GM12874 (cell line): Measurements from ENCODE around the gene IQCK.

ENCODE experiments used
- TF ChIP-seq, protein P1 (sequence below): IDR thresholded peaks from 2 replicates; pipeline ENCODE4 v1.5.1; 2011; ENCODE audit warnings: low read depth, mild to moderate bottlenecking, control low read depth, low read length, moderate library complexity; ENCODE audit not compliant: insufficient read depth

IQCK gene

DNA sequence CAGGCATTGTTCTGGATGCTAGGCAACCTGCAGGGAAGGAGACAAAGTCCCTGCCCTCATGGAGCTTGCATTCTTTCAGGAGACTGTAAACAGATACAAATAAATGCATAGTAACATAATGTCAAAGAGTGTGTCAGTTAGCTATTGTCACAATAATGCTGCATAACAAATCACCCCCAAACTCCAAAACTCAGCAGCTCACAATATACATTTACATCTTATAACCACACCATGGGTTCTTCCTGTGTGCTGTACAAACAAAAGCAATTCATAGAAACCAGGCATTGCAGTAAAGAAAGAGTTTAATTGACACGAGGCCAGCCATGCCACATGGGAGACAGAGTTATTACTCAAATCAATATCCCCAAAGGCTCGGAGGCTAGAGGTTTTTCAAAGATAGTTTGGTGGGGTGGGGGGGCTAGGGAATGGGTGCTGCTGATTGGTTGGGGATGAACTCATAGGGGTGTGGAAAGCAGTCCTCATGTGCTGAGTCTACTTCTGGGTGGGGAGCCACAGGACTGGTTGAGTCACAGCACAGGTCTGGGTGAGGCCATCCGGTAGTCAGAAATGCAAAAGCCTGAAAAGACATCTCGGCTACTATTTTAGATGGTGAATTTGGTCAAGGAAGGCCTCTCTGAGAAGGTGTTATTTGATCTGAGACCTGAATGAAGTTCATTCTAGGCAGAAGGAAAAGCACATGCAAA, 87.5 kb downstream of the IQCK start:
- TF ChIP-seq, protein P1, sequence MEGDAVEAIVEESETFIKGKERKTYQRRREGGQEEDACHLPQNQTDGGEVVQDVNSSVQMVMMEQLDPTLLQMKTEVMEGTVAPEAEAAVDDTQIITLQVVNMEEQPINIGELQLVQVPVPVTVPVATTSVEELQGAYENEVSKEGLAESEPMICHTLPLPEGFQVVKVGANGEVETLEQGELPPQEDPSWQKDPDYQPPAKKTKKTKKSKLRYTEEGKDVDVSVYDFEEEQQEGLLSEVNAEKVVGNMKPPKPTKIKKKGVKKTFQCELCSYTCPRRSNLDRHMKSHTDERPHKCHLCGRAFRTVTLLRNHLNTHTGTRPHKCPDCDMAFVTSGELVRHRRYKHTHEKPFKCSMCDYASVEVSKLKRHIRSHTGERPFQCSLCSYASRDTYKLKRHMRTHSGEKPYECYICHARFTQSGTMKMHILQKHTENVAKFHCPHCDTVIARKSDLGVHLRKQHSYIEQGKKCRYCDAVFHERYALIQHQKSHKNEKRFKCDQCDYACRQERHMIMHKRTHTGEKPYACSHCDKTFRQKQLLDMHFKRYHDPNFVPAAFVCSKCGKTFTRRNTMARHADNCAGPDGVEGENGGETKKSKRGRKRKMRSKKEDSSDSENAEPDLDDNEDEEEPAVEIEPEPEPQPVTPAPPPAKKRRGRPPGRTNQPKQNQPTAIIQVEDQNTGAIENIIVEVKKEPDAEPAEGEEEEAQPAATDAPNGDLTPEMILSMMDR, result no peak

DNA sequence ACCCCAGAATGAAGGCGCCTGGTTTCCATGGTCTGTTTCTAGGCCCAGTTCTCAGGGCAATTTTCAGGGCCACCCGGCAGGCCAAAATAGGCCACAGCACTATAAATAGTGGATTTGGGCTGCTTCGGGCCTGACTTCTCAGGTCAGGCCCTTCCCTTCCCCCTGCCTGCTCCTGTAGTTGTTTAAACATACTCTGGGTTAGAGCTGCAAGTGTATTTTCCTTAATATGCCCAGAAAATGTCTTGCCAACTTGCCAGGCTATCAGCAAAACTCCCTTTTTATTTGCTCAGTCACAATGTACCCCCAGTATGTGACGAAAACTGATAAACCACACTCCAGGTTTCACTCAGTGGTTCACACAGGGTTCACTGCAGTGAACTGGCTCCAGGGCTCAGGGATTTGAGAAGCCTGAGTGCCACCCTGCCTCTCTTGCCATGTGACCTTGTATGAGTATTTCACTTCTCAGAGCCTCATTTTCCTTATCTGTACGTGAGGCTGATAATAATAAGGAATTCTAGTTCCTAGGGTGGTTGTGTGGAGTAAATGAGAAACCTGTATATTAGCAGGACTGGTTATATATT, 90.1 kb downstream of the IQCK start:
- TF ChIP-seq, protein P1, result no peak

DNA sequence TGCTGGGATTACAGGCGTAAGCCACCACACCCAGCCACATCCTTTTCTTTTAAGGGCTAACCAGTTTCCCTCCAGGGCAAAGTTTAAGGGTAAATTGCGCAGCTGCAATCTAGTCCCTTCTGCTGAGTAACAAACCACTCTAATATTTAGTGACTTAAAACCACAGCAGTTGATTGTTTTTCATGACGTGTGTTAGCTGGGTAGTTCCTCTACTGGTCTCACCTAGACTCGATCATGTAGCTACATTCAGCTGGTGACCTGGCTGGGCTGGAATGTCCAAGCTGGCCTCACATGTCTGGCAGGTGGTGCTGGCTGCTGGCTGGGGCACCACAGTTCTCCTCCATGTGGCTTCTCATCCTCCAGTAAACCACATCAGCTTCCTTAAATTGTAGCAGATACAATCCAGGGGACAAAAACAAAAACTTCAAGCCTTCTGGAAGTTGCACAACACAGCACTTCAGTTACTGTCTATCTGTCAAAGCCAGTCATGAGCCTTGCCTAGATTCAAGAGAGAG, 91.1 kb downstream of the IQCK start:
- TF ChIP-seq, protein P1, result no peak

DNA sequence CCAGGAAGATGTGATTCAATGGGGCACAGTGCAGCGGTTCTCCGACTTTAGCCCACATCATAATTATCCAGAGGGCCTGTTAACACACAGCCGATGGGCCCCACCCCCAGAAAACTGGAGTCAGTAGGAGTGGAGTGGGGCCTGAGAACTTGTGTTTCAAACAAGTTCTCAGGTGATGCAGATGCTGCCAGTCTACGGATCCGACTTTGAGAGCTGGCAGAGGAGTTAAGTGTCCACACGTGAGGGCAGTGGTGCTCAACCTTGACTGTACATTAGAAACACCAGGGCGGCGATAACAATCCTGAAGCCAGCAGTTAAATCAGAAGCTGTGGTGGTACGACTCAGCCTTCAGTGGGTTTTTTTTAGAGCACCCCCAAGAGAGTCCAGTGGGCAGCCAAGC, 91.6 kb downstream of the IQCK start:
- TF ChIP-seq, protein P1, result no peak

DNA sequence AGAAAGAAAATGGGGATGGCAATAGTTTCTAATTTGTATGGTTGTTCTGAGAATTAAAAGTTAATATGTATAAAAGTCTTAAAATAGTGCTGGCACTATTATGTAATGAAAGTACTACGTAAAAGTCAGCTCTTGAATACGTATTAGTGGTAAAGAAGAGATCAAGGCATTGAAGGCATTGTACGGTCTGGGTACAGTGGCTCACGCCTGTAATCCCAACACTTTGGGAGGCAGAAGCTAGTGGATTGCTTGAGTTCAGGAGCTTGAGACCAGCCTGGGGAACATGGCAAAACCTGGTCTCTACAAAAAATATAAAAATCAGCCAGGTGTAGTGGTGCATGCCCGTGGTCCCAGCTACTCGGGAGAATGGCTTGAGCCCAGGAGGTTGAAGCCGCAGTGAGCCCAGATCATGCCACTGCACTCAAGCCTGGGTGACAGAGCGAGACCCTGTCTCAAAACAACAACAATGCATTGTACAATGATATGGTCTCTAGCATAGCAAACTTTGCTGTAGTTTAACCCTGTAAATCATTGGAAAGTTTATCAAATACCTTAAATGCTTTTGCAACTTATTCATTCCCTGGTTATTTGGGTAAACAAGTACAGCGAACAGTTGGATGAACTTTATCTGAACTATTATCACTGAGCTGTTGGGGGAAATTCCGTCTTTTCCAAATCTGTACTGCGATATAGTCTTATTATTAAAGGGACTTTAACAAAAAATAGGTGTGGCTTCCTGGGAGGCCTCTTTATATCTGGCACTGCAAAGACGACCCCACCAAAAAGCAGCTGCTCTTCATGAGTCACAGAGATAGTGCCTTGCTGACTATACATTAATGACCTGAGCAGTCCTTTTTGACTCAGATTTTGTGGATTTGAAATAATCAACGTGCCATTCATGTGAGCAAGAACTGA, 93.0 kb downstream of the IQCK start:
- TF ChIP-seq, protein P1, result no peak

DNA sequence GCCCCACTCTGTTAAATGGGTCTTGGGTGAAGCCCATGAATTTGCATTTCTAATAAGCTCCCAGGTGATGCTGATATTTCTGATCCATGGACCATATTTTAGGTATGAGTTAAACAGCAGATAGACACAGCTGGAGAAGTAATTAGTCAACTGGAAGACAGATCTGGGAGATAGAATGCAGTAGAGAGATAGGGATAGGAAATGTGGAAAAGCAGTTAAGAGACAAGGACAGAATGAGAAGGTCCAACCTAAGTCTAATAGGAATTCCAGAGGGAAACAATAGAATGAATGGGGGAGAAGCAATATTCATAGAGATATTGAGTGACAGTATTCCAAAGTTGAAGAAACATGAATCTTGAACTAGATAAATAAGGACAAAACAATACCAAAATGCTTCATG, 94.9 kb downstream of the IQCK start:
- TF ChIP-seq, protein P1, result no peak

DNA sequence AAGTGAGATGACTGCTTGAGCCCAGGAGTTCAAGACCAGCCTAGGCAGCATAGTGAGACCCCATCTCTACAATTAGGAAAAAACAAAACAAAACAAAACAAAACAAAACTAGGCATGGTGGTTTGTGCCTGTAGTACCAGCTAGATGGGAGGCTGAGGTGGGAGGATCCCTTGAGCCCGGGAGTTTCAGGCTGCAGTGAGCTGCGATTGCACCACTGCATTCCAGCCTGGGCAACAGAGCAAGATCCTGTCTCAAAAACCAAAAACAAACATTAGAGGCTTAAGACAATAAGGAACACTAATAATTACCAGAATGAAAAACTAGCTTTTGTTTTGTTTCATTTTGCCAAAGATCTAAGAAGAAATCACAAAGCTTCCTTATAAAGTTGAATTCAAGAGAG, 97.3 kb downstream of the IQCK start:
- TF ChIP-seq, protein P1, result no peak
